Measurements from ENCODE around the gene TFAP2D. TPM values are rescaled to one million over a fixed set of nuclear protein-coding genes. Genes with fewer than 3 reads are reported as not detected.

The TFAP2D gene
- polyA plus RNA-seq, 12 donors = not detected

GRCh38 chr6:50818673-50819072 is 105.3 kb downstream of the TFAP2D start, which contains the start of gene TFAP2B:
TSS of gene TFAP2B (plus strand) at chr6:50818871. CDS start at chr6:50818892, 21 bp downstream.
- no peak for DNase-seq

- no peak for DNase-seq
These were observed 106.2 kb downstream of the TFAP2D start for GRCh38 chr6:50819466-50819903.

DNA sequence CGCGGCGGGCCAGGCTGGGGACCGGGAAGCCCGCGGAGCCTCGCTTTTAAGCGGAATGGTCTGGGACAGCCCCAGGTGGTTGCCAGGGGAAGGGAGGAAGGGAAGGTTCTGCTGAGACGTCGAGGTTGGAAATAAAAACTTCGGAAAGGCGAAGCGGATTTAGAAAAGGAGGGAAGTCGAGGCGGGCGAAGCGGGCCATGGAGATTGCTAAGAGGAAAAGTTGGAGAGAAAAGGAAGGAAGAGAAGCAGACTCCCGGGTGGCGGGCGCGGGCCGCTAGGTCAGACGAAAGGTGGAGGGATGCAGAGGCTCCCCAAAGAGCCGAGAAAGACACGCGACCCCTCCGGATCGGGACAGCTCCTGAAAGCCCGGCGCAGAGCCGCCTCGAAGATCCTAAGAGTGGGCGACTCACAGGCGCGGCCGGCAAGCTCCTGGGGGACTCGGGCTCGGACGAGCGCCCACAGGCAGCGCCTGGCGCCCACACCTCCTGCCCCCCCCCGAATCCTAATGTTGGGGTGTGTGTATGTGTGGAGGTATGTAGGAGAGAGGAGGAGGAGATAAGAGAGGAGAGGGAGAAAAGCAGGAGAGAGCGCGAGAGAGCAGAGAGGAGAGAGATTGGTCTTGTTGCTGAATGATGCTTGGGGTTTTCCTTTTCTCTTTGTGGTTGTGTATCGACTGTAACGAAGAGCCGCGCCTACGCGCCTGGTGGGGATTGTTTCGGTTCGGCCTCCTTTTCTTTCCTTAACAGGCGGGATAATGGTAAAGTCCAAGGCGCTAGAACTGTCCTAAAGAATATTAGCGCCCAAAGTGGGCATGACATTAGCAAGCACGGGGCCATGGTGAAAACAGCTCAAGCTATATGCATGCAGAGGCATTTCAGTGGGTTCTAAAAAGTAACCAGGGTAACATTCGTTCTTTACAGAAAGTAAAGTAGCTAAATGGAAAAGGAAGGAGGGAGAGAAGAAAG is 106.9 kb downstream of the TFAP2D start:
- no peak for DNase-seq

GRCh38 chr6:50820869-50821264 is 107.5 kb downstream of the TFAP2D start:
- DNase-seq = no peak

GRCh38 chr6:50821441-50822077 is 108.2 kb downstream of the TFAP2D start:
- no peak for DNase-seq

GRCh38 chr6:50822078-50822476 is 108.8 kb downstream of the TFAP2D start:
- DNase-seq = no peak

Other genes with a start within 250 kb of the TFAP2D start
- 10 to 100 TPM in 1 of 12 donors, 1 to 10 TPM in 2, under 1 TPM in 4, not detected in 5; 0.04 to 42.5 (median 0.20) TPM for gene TFAP2B, start 105.3 kb downstream of the TFAP2D start, polyA plus RNA-seq (ENCODE audit: insufficient read length in 12 of 12)

Data from muscle of arm (tissue), 12 donors.